ENCODE data around the gene COG5.

The COG5 gene

DNA sequence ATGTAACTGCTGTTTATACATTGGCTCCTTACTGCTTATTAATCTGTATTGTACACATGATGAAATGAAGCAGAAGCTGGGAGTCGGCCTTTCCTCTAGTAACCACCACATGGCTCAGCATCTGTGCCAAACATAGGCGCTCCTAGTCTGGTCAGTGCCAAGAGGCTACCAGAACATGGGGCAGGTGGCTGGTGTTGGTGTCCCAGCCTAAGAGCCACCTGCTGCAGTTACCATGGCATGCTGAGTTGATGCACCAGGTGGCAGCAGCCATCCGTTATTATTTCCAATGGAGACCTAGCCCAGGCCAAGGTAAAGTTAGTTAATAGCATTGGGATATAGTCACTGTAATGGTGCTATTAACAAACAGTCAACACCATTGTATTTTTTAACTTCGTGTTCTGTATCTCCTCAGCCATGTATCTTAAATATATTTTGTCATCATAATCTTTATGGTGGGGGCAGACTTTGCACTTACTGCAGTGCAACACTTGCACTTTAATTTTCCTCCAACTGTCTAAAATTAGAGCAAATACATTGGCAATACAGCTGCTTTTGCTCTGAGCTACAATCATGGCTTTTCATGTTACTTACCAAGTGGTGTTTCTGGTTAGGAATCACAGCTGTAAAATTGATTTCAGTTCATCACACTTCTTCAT is 361.8 kb downstream of the COG5 start:
- no peaks in the 10 kb centered on the region for H3K4me1 ChIP-seq (ENCODE audit: control insufficient read depth in 1 of 2, insufficient read depth in 1 of 2, low read depth in 1 of 2, low read length in 1 of 2)
- no peaks in the 10 kb centered on the region for H3K27me3 ChIP-seq
- H3K9me3 ChIP-seq = no peaks in the 10 kb centered on the region
- no peak overlapping the region for H3K4me3 ChIP-seq (ENCODE audit: low read depth in 1 of 2, low read length in 1 of 2)
- no peak for TF ChIP-seq CTCF (IDR thresholded peaks at IDR 0.05)
- H3K27ac ChIP-seq = no peak overlapping the region
- H3K36me3 ChIP-seq = peaks cover 100% of the 10 kb centered on the region

GRCh38 chr7:107196834-107197610 is 366.7 kb downstream of the COG5 start:
- TF ChIP-seq CTCF (IDR thresholded peaks at IDR 0.05) = no peak
- no peaks in the 10 kb centered on the region for H3K4me1 ChIP-seq (ENCODE audit: control insufficient read depth in 1 of 2, insufficient read depth in 1 of 2, low read depth in 1 of 2, low read length in 1 of 2)
- no peaks in the 10 kb centered on the region for H3K27me3 ChIP-seq
- no peak overlapping the region for H3K4me3 ChIP-seq (ENCODE audit: low read depth in 1 of 2, low read length in 1 of 2)
- H3K27ac ChIP-seq = no peak overlapping the region
- H3K9me3 ChIP-seq = peaks cover 5% of the 10 kb centered on the region
- H3K36me3 ChIP-seq = peaks cover 96% of the 10 kb centered on the region

- no peaks in the 10 kb centered on the region for H3K27me3 ChIP-seq
- no peak overlapping the region for H3K4me3 ChIP-seq (ENCODE audit: low read depth in 1 of 2, low read length in 1 of 2)
- no peak for TF ChIP-seq CTCF (IDR thresholded peaks at IDR 0.05)
- peaks cover 96% of the 10 kb centered on the region for H3K36me3 ChIP-seq
- no peaks in the 10 kb centered on the region for H3K4me1 ChIP-seq (ENCODE audit: control insufficient read depth in 1 of 2, insufficient read depth in 1 of 2, low read depth in 1 of 2, low read length in 1 of 2)
- H3K27ac ChIP-seq = no peak overlapping the region
- peaks cover 5% of the 10 kb centered on the region for H3K9me3 ChIP-seq
These were observed 369.7 kb downstream of the COG5 start for GRCh38 chr7:107194052-107194451.

DNA sequence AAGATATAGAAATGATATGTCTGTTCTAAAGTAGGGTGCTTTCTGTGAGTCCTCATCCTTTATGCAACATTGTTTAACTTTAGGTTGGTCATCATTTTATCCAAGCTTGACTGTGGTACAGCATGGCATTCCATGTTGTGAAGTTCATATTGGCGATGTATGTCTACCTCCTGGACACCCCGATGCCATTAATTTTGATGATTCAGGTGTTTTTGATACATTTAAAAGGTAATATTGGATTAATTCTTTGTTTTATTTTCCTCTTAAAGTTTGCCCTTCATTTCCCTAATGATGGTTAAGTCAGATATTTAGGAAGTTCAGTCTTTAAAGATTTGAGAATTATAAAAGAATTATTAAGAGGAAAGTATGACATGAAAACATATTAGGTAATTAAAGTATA is 373.6 kb downstream of the COG5 start:
- Histone ChIP-seq H3K27ac (no peak overlapping the region), H3K4me3 (ENCODE audit: low read depth in 1 of 2, low read length in 1 of 2) (no peak overlapping the region), H3K9me3 (no peaks in the 10 kb centered on the region), H3K36me3 (peaks cover 96% of the 10 kb centered on the region), H3K4me1 (ENCODE audit: control insufficient read depth in 1 of 2, insufficient read depth in 1 of 2, low read depth in 1 of 2, low read length in 1 of 2) (no peaks in the 10 kb centered on the region), H3K27me3 (no peaks in the 10 kb centered on the region)
- no peak for TF ChIP-seq CTCF (IDR thresholded peaks at IDR 0.05)

DNA sequence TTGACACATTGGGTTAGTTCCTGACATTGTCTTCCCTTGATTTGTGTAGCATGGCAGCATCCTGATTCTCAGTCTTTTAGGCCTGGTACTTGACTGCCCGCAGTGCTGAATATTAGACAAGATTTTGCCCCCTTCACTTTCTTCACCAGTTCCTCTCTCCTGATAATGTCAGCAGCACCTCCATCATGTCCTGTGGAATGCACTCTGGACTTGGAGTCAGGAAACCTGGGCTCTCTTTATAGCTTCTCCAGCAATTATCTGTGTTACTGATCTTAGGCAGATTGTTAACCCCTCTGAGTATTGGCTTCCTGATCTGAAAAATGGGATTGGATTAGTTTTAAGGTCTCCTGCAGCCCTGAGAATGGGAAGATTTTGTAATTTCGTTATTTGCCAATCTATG is 375.9 kb downstream of the COG5 start:
- Histone ChIP-seq H3K27ac (no peak overlapping the region), H3K4me1 (ENCODE audit: control insufficient read depth in 1 of 2, insufficient read depth in 1 of 2, low read depth in 1 of 2, low read length in 1 of 2) (no peaks in the 10 kb centered on the region), H3K36me3 (peaks cover 99% of the 10 kb centered on the region), H3K4me3 (ENCODE audit: low read depth in 1 of 2, low read length in 1 of 2) (no peak overlapping the region), H3K9me3 (no peaks in the 10 kb centered on the region), H3K27me3 (no peaks in the 10 kb centered on the region)
- no peak for TF ChIP-seq CTCF (IDR thresholded peaks at IDR 0.05)

All from neutrophil (primary cell).